NT2/D1 (cell line): ENCODE results near the gene TDRD3.

Source experiments
- SUZ12 ChIP-seq: IDR thresholded peaks from 2 replicates; pipeline ENCODE4 v1.6.1; 2011; ENCODE audit not compliant: insufficient read length, insufficient read depth; ENCODE audit errors: extremely low read depth
- YY1 ChIP-seq: IDR thresholded peaks from 2 replicates; pipeline ENCODE4 v1.6.1; 2011; ENCODE audit not compliant: insufficient read length, insufficient read depth

DNA sequence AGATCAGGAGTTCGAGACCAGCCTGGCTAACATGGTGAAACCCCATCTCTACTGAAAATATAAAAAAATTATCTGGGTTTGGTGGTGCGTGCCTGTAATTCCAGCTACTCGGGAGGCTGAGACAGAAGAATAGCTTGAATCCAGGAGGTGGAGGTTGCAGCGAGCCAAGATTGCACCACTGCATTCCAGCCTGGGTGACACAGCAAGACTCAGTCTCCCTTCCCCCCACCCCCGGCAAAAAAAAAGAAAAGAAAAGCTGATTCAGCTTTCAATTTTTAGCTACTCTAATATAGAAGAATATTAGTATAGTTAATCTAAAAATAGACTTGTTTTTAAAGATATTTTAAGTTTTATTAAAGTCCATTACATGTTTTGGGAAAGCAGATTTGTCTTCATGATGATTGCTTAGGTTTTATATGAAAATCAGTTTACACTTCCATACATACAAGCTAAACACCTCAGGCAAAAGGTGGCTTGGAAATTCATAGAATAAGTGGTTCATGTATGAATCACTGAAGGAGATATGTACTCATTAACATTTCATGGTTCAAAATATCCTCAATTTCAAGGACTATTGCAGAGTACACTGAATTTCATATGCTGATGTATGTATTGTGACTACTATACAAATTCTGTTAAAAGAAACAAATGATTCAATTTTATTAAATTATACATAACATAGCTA lies 165.2 kb downstream of the TDRD3 start:
- TF ChIP-seq YY1 (no peak), SUZ12 (no peak)
